Renal pelvis (tissue), 4 donors: ENCODE results near the gene RPS21. TPM values are rescaled to one million over a fixed set of nuclear protein-coding genes. Genes with fewer than 3 reads are reported as not detected.
A peak's percentile ranks its signal among the peaks of the same experiment; 100 is the strongest.
"Not testable (repeated sequence)": the region's sequence is repeated elsewhere in the genome, so short reads cannot be mapped to it uniquely, and the experiment has no call there.

ENCODE experiments used
- DNase-seq: peaks from one replicate; pipeline ENCODE4 v3.0.0-alpha.2; 2013
- polyA plus RNA-seq, 3 donors: library from polyadenylated mRNA; unstranded; fragments of 120-200 nt; gene quantifications; one replicate each; pipeline ENCODE4 v1.2.1, GENCODE V29; 2013; ENCODE audit not compliant: insufficient read length in 3 of 3

RPS21 gene
- polyA plus RNA-seq, 3 donors: 739 to 1,106 (median 923) TPM

- DNase-seq: no peak
Observed at GRCh38 chr20:62418709-62419487, 32.0 kb downstream of the RPS21 start.

DNA sequence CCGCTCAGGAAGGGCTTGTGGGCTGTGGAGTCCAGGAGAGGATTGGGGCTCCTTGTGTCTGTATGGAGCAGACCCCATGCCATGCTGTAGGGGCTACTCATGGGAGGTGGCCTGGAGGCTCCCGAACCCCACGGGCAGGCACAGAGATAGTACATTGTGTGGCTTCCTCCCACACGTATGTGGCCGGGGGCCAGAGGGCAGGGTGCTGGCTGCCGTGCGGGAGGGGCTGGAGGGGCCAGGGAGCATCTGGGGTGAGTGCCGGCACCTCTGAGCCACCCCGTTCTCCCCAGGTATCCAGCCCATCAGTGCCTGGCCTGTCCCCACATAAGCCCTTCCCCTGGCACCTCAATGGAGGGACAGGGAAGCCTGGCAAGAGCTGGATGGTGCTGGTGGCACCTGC, 32.9 kb downstream of the RPS21 start:
- DNase-seq: no peak

- no peak for DNase-seq
Observed at GRCh38 chr20:62420846-62421715, 34.2 kb downstream of the RPS21 start.

DNA sequence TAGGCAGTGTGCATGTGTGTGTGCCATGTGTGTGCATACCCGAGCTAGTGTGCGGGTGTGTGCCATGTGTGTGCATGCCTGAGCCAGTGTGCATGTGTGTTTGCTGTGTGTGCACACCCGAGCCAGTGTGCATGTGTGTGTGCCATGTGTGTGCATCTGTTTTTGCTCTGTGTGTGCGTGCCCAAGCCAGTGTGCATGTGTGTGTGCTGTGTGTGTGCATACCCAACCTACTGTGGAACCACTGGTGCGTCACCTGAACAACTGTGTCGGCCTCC, 34.8 kb downstream of the RPS21 start:
- no peak for DNase-seq

DNA sequence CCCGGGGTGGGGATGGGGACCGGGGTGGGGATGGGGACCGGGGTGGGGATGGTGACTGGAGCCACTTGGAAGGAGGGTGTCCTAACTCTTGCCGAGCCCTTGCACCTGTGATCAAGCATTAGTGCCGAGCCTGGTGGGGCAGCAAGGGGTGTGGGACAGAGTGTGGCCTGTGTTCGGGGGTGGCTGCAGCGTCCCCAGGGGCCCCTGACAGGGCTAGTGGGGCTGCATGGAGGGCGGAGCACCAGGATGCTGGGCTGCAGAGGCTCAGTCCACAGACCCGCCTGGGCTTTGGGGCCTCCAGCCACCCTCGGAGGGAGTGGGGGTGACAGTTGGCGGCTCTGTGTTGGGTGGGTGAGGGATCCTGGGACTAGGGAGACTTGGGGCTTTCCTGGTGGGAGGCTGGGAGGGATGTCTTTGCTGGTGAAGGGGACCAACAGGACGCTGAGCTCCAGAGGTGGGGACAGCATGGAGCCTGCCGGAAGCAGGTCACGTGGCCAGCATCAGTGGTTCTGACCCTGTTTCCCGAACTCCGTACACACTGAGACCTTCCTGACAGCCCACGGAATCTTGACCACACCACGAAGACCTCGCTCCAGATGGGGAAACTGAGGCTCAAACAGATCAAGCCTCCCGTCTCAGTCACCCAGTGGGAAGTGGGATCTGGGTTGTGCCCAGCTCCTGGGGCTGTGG, 35.9 kb downstream of the RPS21 start:
- no peak for DNase-seq

- no peak for DNase-seq
Observed at GRCh38 chr20:62423326-62423706, 36.4 kb downstream of the RPS21 start.

- DNase-seq: no peak
Observed at GRCh38 chr20:62424249-62425107, 37.6 kb downstream of the RPS21 start.

DNA sequence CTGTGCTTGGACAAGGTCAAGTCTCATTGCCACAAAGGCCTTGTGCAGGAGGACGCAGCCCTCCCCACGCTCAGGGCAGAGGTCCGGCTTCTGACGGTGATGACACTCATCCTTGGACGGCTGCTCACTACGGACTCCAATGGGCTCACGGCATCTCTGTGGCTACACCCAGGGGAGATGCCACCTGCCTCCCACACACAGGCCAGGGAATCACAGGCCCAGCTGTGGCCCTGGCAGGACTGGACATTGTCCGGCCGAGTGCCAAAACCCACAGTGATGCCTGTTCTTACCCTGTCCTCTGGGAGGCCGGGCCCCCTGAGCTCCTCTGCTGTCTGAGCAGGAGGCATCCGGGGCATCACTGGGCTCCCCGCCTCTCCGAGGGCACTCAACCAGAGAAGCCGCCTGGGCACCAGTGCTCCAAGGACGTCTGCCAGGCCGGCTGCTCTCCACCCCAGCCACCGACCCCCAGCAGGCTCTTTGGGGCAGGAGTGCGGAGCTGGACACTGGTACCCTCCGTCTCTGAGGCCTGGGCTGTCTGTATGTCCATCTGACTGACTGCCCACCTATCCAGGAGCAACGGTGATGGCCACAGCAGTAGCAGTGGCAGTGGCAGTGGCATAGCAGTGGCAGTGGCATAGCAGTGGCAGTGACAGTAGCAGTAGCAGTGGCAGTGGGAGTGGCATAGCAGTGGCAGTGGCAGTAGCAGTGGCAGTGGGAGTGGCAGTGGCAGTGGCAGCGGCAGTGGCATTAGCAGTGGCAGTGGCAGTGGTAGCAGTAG, 38.6 kb downstream of the RPS21 start:
- no peak for DNase-seq

GRCh38 chr20:62426059-62426348, 39.1 kb downstream of the RPS21 start:
- not testable (repeated sequence) for DNase-seq

DNA sequence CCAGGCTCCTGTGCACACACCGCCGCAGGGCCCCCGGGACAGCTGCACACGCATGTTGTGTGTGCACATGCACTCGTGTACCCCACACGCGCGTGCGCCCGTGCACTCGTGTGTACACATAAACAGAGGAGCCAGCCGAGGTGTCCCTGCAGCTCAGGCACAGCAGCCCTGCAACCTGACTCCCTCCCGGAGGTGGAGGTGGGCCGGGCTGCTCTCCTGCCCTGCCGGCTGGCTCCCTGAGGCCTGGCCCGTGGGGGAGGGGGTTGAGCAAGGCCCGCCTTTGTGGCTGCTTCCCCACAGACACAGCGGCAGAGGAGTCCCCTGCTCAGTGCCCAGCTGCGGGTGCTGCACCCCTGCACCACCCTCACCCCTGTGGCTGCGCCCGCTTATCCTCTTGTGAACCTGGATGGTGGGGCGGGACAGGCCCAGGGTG, 39.8 kb downstream of the RPS21 start:
- peak; percentile 53 for DNase-seq

DNA sequence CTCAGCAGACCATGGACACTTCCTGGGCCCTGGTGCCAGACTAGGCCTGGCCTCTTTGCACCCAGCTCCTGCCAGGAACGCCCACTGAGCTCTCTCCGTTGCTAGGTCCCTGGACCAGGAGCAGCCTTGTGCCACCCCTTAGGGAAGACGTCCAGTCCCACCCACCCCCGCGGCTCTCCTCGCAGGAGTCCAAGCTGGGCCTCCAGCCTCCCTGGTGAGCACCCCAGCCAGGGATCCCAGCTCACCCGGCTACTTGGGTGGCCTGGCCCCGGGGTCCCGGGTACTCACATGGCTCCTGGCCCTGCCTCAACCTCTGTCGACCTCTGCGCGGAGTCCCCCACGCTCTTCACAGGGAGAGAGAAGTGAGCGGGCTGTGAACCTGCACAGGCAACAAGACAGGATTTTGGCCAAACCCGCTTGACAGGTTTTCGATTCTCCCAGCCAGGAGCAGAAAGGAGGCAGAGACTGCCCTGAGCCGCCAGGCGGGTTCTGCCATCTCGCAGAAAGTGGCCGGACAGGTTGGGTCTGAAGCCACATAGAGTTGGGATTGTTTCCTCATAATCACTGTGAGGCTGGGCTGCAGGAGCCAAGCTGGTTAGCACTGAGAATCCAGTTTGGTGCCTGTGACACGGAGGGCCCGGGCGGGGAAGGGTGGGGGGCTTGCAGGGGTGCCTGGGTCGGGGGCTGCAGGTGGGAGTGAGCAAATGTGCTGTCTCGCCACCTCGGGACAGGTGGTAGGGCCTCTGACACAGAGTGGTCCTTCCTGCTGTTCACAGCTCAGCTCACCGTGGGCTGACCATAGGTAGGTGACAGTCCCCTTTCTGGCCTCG, 40.5 kb downstream of the RPS21 start, which contains the start of gene RBBP8NL:
Gene RBBP8NL, minus strand, starts transcription at position 368 of the 830 bp plus-strand sequence. CDS start 7,892 bp downstream, outside the sequence.
- DNase-seq: peak; percentile 84

DNA sequence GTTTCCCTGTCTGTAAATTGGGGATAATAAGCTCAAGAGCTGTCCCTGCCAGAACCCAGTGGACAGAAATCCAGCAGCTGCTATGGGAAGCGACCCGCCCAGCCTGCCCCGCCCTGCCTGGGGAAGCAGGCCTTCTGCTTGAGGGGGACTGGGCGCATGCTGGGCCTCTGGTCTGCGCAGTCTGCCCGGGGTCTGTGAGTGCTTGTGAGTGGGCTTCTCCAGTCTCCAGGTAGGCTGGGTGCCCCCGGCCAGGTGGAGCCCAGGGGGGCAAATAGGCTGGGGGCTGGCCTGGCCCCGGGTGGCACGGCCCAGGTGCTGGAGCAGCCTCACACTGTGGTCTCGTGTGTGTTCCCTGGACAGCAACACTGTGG, 41.1 kb downstream of the RPS21 start:
- no peak for DNase-seq

DNA sequence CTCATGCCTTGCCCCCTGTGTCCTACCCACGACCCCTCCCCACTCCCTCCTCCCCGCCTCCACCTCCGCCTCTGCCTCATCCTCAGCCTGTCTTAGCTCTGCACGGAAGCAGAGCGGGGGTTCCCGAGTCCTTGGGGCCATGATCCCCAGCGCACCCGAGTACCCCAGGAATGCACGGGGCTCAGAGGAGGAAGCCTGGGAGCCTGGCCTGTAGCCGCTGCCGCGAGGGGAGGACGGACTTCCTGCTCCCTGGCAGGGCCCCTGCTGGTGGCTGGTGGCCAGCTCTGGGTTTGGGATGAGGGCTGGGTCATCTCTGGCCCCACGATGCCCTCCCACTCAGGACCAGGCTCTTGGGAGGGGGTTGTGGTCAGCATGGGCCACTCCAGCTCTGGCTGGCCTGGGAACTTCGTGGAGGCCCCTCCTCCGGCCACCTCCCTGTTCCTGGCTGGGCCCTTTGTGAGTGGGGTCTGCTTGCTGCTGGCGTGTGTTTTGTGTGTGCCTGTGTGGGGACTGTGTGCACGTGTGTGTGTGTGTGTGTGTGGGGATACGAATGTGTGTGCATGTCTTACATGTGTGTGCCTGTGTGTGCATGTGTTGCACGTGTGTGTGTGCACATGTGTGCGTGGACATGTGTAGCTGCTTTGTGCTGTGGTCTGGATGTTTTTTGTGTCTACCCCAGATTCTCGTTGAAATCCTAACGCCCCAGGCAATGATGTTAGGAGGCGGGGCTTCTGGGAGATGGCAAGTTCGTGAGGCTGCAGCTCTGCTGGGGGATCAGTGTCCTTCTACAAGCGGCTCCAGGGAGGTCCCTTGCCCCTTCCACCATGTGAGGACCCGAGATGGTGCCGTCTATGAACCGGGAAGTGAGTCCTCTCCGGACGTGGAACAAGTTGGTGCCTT, 41.7 kb downstream of the RPS21 start:
- DNase-seq: no peak

DNA sequence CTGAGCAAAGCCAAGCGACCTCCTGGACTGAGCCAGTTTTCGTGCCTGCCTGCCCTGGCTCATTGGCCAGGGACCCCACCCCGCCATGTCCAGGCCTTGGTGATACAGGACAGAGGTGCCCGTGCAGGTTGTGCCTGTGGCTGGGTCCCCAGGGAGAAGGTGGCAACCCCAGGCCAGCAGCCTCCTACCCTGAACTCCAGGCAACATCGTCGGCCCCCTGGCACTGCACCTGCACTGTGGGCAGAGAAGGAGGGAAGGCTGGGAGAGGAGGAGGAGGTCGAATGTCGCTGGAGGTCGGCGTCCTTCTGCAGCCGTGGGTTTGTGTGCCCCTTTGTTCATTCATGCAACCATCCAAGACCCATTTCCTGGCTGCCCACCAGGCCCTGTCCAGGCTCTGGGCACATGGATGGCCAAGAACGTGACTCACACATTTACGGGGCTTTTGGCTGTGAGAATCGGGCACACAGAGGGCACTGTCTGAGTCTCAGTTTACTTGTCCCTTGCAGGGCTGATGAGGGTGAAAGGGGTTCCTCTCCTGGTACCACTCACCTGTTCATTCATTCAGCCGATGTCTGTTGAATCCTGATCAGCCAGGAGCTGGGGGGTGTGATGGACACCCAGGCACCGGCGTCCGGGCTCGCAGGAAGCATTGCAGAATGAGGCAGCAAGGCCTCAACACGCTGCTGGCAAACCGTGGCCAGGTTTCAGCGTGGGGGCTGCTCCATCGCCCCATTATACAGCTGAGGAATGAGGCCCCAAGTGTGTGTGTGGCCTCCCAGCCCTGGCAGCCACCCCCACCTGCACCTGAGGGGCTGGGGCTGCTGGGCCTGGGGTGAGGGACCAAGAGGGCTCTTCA, 42.8 kb downstream of the RPS21 start:
- no peak for DNase-seq

DNA sequence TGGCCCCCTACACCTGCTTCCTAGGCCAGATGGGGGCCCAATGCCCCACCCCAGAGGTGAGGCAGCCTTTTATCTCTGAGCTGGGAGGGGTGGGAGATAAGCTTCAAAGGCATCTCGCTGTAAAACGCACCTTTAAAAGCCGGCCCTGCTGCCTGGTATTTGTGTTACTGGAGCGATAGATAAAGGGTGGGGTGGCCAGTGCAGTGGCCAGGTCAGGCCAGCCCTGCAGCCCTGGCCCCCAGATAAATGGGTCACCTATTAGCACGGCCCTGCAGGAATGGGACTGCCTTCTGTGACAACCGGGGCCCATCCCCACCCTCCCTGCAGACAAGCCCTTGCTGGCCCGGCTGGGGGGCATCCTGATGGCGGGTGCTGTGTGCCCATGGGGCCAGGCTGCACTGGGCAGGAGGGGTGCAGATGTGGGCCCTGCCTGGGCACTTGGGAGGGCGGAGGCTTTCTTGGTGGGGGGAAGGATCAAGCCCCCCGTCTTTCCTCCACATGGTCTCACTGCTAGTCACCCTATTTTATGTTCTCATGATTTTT, 43.5 kb downstream of the RPS21 start:
- DNase-seq: no peak

- DNase-seq: no peak
Observed at GRCh38 chr20:62430866-62431447, 44.1 kb downstream of the RPS21 start.
